ENCODE measurements around the gene KIF19. TPM values are rescaled to one million over a fixed set of nuclear protein-coding genes. Genes with fewer than 3 reads are reported as not detected.

The KIF19 gene
- total and polyA plus RNA-seq, 3 donors from 2014 or later, result 2.0 to 3.3 (median 3.0) TPM

- intact Hi-C loops (cut with DNase I; ENCODE audit: low total_unique reads), result no loop called here
- H3K9me3 ChIP-seq, result no peaks in the 10 kb centered on the region
- H3K27ac ChIP-seq, result no peak overlapping the region
- WGBS, 2 donors, result 54 to 74% methylated on average over 5 of the region's 5 CpGs
- H3K4me1 ChIP-seq, result no peaks in the 10 kb centered on the region
- no peak for TF ChIP-seq CTCF (IDR thresholded peaks at IDR 0.05)
- TF ChIP-seq POLR2A (IDR thresholded peaks at IDR 0.05), result no peak
- no peaks in the 10 kb centered on the region for H3K36me3 ChIP-seq (ENCODE audit: low read depth, missing control alignments)
- DNase-seq, result no peak
- no peaks in the 10 kb centered on the region for H3K27me3 ChIP-seq
- H3K4me3 ChIP-seq, result no peak overlapping the region
Measured at GRCh38 chr17:74288785-74289184, 37.2 kb upstream of the KIF19 start.

- no peak for DNase-seq
- TF ChIP-seq POLR2A (IDR thresholded peaks at IDR 0.05) (no peak), CTCF (IDR thresholded peaks at IDR 0.05) (no peak)
- Histone ChIP-seq H3K4me3 (no peak overlapping the region), H3K9me3 (no peaks in the 10 kb centered on the region), H3K36me3 (ENCODE audit: low read depth, missing control alignments) (no peaks in the 10 kb centered on the region), H3K4me1 (no peaks in the 10 kb centered on the region), H3K27ac (no peak overlapping the region), H3K27me3 (no peaks in the 10 kb centered on the region)
- 42 to 62% methylated on average over 11 of the region's 11 CpGs for WGBS, 2 donors
- intact Hi-C loops (cut with DNase I; ENCODE audit: low total_unique reads), result no loop called here
Measured at GRCh38 chr17:74289688-74290087, 36.3 kb upstream of the KIF19 start.

GRCh38 chr17:74290340-74290739 is 35.7 kb upstream of the KIF19 start:
- no peak for DNase-seq
- H3K27ac ChIP-seq, result no peak overlapping the region
- no peaks in the 10 kb centered on the region for H3K27me3 ChIP-seq
- intact Hi-C loops (cut with DNase I; ENCODE audit: low total_unique reads), result no loop called here
- WGBS, 2 donors, result 59 to 81% methylated on average over 11 of the region's 11 CpGs
- no peaks in the 10 kb centered on the region for H3K4me1 ChIP-seq
- H3K36me3 ChIP-seq (ENCODE audit: low read depth, missing control alignments), result no peaks in the 10 kb centered on the region
- TF ChIP-seq CTCF (IDR thresholded peaks at IDR 0.05), result no peak
- no peak for TF ChIP-seq POLR2A (IDR thresholded peaks at IDR 0.05)
- H3K4me3 ChIP-seq, result no peak overlapping the region
- no peaks in the 10 kb centered on the region for H3K9me3 ChIP-seq

GRCh38 chr17:74292495-74292894 is 33.5 kb upstream of the KIF19 start:
- Histone ChIP-seq H3K27ac (no peak overlapping the region), H3K4me1 (peaks cover 13% of the 10 kb centered on the region), H3K27me3 (no peaks in the 10 kb centered on the region), H3K9me3 (no peaks in the 10 kb centered on the region), H3K36me3 (ENCODE audit: low read depth, missing control alignments) (no peaks in the 10 kb centered on the region), H3K4me3 (no peak overlapping the region)
- DNase-seq, result no peak
- TF ChIP-seq CTCF (IDR thresholded peaks at IDR 0.05) (no peak), POLR2A (IDR thresholded peaks at IDR 0.05) (no peak)
- intact Hi-C loops (cut with DNase I; ENCODE audit: low total_unique reads), result no loop called here
- 92 to 93% methylated on average over 10 of the region's 10 CpGs for WGBS, 2 donors

Measured in testis (tissue), 3 donors.